Measurements from ENCODE around the gene IMMP2L. TPM values are rescaled to one million over a fixed set of nuclear protein-coding genes. Genes with fewer than 3 reads are reported as not detected.

IMMP2L gene
- total and polyA plus RNA-seq, 2 of the 8 experiments (the other 6 are each of a cell fraction or from before 2014, with no cell fraction given), result 2.3 to 10.1 TPM

DNA sequence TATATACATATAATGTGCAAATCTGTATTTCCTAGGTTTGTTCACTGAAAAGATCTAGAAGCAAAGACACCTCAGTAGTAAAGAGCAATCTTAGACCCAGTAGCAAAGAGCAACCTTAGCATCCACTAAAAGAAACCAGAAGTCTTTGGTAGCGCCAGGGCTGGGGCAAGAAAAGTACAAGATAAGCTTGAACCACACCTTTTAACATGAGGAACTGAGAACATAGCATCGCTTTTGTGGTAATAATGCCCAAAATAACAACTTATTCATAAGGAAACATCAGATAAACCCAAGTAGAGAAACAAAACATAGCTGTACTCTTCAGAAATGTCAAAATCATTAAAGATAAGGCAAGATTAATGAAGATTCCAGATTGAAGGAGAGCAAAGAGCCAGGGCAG, 173.4 kb downstream of the IMMP2L start (continued):
- TF ChIP-seq RBBP5 (IDR thresholded peaks at IDR 0.05; ENCODE audit: borderline replicate concordance, low read depth, low read length), result no peak
- no peak for TF ChIP-seq CTBP2 (IDR thresholded peaks at IDR 0.05; ENCODE audit: borderline replicate concordance, insufficient read depth, insufficient read length, low read length)
- no peak for TF ChIP-seq ASH2L (IDR thresholded peaks at IDR 0.05; ENCODE audit: low read length)

Measured in H1 (cell line).